ENCODE data around the gene FBN2.

Gene FBN2

DNA sequence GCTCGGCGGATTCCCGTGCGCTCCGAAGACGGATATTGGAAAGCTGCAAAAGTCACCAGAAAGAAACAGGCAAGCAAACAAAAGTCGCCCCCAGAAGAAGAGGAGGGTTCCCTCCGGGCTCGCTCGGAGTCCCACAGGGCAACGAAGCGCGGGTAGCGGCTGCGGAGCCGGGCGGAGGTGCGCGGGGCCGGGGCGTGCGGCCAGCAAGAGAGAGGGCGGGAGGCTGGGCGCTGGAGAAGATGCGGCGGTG, at the start of gene FBN2:
Gene FBN2, minus strand, starts transcription at position 246 of the 250 bp plus-strand sequence. CDS start 642 bp downstream, outside the sequence.
- Histone ChIP-seq H3K4me1 (ENCODE audit: control insufficient read depth, insufficient read depth, low read length) (no peaks in the 10 kb centered on the region), H3K27me3 (ENCODE audit: control insufficient read depth, insufficient read depth, low read length) (peaks cover 46% of the 10 kb centered on the region), H3K9me3 (ENCODE audit: control insufficient read depth, low read length) (no peaks in the 10 kb centered on the region), H3K36me3 (ENCODE audit: control insufficient read depth, insufficient read depth, low read length) (no peaks in the 10 kb centered on the region), H3K4me3 (ENCODE audit: low read length) (peak within 1 kb of the TSS; percentile 14), H3K9ac (ENCODE audit: low read length) (no peak within 1 kb of the TSS)

DNA sequence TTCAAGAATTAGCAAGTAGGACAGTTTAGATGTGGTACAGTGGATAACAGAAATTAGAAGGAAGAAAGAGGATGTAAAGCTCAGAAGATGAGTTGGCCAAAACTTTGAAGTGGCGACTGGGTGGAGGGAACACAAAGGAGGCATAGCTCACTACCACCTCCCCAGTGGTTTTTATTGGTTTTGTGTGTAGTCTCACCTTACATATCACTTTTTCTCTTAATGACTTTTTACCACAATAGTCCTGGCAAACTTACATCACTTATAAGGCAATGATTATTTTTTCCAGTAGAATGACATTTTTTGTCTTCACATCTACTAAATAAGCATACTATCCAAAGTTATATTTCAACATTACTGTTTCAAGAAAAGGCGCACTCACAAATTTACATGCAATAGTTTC, 49.2 kb upstream of the FBN2 start:
- no peaks in the 10 kb centered on the region for H3K9me3 ChIP-seq (ENCODE audit: control insufficient read depth, low read length)
- H3K9ac ChIP-seq (ENCODE audit: low read length): no peak overlapping the region
- no peaks in the 10 kb centered on the region for H3K4me1 ChIP-seq (ENCODE audit: control insufficient read depth, insufficient read depth, low read length)

DNA sequence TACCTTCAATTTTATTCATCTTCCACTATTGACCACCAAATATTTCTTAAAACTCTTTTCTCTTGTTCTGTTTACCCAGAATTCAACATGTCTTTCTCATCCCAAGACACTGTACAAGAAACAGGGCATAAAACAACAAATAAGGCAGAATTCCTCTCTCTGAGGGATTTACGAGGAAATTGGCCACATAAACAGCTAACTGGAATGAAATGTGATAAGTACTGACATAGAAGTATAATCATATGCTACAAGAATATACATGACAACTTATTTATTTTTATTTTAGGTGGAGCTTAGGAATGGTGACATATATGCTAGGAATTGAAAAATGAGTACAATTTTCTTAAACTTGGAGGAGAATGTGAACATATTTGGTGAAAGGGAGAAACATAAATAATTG, 48.8 kb upstream of the FBN2 start:
- H3K9ac ChIP-seq (ENCODE audit: low read length): no peak overlapping the region
- no peaks in the 10 kb centered on the region for H3K4me1 ChIP-seq (ENCODE audit: control insufficient read depth, insufficient read depth, low read length)
- H3K27me3 ChIP-seq (ENCODE audit: control insufficient read depth, insufficient read depth, low read length): no peaks in the 10 kb centered on the region

More for the DNA sequence above, 49.2 kb upstream of the FBN2 start:
- Histone ChIP-seq H3K4me3 (ENCODE audit: low read length) (no peak overlapping the region), H3K36me3 (ENCODE audit: control insufficient read depth, insufficient read depth, low read length) (no peaks in the 10 kb centered on the region), H3K27me3 (ENCODE audit: control insufficient read depth, insufficient read depth, low read length) (no peaks in the 10 kb centered on the region)

DNA sequence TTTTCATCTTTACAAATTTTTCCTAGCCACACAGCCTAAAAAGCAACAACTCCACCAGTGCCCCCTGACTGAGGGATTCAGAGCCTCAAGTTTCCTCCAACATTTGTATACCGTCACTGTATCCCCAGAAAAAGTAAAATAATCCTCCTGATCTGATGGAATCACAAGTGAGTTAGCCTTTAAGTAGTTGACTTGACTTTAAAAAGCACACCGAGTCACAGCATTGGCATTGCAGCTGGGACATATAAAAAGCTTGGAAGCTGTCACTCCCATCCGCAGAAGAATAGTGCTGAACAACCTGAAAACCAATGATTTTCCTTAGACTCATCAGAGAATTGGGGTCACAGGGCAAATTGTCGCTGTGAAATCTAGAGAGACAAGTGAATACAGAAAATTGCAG, 41.6 kb upstream of the FBN2 start:
- Histone ChIP-seq H3K9ac (ENCODE audit: low read length) (no peak overlapping the region), H3K27me3 (ENCODE audit: control insufficient read depth, insufficient read depth, low read length) (no peaks in the 10 kb centered on the region), H3K36me3 (ENCODE audit: control insufficient read depth, insufficient read depth, low read length) (no peaks in the 10 kb centered on the region), H3K4me3 (ENCODE audit: low read length) (no peak overlapping the region), H3K9me3 (ENCODE audit: control insufficient read depth, low read length) (no peaks in the 10 kb centered on the region), H3K4me1 (ENCODE audit: control insufficient read depth, insufficient read depth, low read length) (no peaks in the 10 kb centered on the region)

More for the DNA sequence above, 48.8 kb upstream of the FBN2 start:
- H3K36me3 ChIP-seq (ENCODE audit: control insufficient read depth, insufficient read depth, low read length): no peaks in the 10 kb centered on the region
- no peaks in the 10 kb centered on the region for H3K9me3 ChIP-seq (ENCODE audit: control insufficient read depth, low read length)
- no peak overlapping the region for H3K4me3 ChIP-seq (ENCODE audit: low read length)

DNA sequence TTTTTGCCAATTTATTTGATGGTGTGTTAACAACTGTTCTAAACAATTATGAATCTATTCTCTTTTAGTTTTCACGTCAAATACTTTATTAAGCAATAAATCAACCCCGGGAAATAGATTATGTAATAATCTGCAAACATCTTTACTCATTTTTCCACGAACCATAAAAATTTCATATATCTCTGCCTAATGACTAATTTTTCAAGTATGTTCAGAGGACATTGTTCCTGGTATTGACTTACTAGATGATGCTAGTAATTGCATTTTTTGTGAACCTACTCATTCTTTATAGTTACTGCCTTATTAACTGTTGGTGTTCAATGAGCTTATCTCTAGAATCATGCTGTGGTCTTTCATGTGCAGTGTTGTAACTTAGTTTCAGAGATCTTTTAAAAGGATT, 41.0 kb upstream of the FBN2 start:
- Histone ChIP-seq H3K4me3 (ENCODE audit: low read length) (no peak overlapping the region), H3K9ac (ENCODE audit: low read length) (no peak overlapping the region), H3K36me3 (ENCODE audit: control insufficient read depth, insufficient read depth, low read length) (no peaks in the 10 kb centered on the region), H3K4me1 (ENCODE audit: control insufficient read depth, insufficient read depth, low read length) (no peaks in the 10 kb centered on the region), H3K9me3 (ENCODE audit: control insufficient read depth, low read length) (no peaks in the 10 kb centered on the region), H3K27me3 (ENCODE audit: control insufficient read depth, insufficient read depth, low read length) (no peaks in the 10 kb centered on the region)

DNA sequence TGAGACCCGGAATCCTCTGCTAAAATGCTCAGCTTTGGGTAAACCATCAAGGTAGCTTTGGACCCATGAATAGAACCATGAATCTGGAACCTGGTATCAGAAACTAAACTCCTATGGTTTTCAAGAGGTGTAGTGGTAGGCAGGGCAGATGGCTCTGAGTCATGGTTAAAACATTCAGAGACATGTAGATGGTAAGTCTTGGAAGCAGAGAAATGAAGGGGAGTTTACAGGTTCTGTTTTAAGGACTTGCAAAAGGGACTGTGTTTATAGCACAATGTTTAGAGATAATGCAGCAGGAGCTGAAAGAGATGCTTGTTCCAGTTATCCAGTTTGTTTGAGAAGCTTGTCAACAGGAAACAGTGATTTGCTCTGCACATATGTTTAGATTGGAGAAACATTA, 36.0 kb upstream of the FBN2 start:
- Histone ChIP-seq H3K4me1 (ENCODE audit: control insufficient read depth, insufficient read depth, low read length) (no peaks in the 10 kb centered on the region), H3K4me3 (ENCODE audit: low read length) (no peak overlapping the region), H3K36me3 (ENCODE audit: control insufficient read depth, insufficient read depth, low read length) (no peaks in the 10 kb centered on the region), H3K9ac (ENCODE audit: low read length) (no peak overlapping the region), H3K27me3 (ENCODE audit: control insufficient read depth, insufficient read depth, low read length) (no peaks in the 10 kb centered on the region), H3K9me3 (ENCODE audit: control insufficient read depth, low read length) (no peaks in the 10 kb centered on the region)

DNA sequence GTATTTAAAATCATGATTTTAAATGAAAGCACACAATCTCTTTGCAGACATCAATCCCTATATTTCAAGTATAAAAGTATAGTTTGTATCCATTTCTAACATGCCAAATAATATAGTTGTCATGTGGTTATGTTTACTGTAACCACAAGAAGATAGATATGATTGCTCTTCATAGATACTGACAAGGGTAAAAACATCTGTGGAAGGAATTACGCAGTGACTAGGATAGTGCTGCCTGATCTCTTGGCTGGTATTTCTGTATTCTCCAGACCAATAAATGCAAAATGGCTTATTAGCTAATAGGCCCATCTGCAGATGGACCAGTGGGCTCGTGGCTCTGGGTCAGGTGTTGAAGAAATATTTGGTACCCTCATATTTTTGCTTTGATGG, 34.9 kb upstream of the FBN2 start:
- H3K36me3 ChIP-seq (ENCODE audit: control insufficient read depth, insufficient read depth, low read length): no peaks in the 10 kb centered on the region
- no peaks in the 10 kb centered on the region for H3K27me3 ChIP-seq (ENCODE audit: control insufficient read depth, insufficient read depth, low read length)
- H3K9me3 ChIP-seq (ENCODE audit: control insufficient read depth, low read length): no peaks in the 10 kb centered on the region
- H3K4me1 ChIP-seq (ENCODE audit: control insufficient read depth, insufficient read depth, low read length): no peaks in the 10 kb centered on the region
- H3K4me3 ChIP-seq (ENCODE audit: low read length): no peak overlapping the region
- H3K9ac ChIP-seq (ENCODE audit: low read length): no peak overlapping the region

DNA sequence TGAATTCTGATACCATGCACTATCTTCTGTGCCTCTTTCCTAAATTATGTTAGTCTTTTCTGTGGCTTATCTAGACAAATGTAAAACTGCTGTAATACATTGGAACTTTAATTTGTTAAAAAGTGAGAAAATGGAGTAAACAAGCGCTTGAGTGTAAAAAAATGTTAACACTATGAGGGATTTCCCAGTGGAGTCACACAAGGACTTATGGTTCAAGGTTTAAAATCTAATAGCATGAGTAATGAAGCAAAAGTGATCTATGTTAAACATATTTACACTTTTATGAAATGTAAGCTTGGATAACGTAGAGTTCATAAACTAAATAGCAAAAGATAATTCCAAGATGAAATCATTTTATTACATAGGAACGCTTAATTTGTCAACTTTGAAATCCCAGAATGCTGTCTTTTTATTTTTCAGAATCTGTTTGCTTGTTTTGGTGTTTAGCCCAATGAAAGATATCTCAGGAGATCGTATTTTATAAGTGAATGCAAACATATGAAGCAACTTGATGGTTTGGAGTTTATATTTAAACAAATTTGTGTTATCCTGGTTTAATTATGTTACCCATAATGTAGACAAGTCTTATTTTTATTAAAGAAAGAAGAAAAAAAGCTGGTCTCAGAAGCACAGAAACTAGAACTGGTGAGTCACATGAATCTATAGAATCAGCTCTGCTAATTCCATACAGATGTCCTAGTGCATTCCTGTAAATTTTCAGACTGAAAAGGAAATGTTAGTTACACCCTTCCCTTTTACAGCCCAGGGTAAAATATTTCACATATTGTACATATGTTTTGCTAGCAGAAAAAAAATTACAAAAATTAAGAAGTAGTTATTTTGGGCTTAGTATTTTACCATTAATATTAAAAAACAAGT, 34.2 kb upstream of the FBN2 start:
- Histone ChIP-seq H3K4me3 (ENCODE audit: low read length) (no peak overlapping the region), H3K9ac (ENCODE audit: low read length) (no peak overlapping the region), H3K4me1 (ENCODE audit: control insufficient read depth, insufficient read depth, low read length) (no peaks in the 10 kb centered on the region), H3K36me3 (ENCODE audit: control insufficient read depth, insufficient read depth, low read length) (no peaks in the 10 kb centered on the region), H3K27me3 (ENCODE audit: control insufficient read depth, insufficient read depth, low read length) (no peaks in the 10 kb centered on the region), H3K9me3 (ENCODE audit: control insufficient read depth, low read length) (no peaks in the 10 kb centered on the region)

DNA sequence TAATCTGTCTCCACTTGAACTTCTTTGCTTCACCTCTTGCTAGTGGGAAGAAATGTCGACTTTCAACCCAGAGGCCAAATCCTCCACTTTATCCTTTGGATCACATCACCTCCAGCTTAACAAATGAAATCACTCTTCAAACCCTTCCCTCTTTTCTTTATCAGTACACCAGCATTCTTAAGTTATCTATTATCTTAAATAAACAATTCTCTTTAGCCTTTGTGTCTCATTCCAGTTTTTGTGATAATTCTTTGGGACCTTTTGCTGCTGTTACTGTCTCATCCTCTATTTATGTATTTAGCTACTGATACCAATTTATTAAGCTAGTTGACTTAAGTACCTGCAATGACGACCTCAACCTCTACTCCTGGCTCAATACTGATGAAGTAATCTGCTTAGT, 28.1 kb upstream of the FBN2 start:
- Histone ChIP-seq H3K27me3 (ENCODE audit: control insufficient read depth, insufficient read depth, low read length) (no peaks in the 10 kb centered on the region), H3K36me3 (ENCODE audit: control insufficient read depth, insufficient read depth, low read length) (no peaks in the 10 kb centered on the region), H3K4me3 (ENCODE audit: low read length) (no peak overlapping the region), H3K9me3 (ENCODE audit: control insufficient read depth, low read length) (no peaks in the 10 kb centered on the region), H3K9ac (ENCODE audit: low read length) (no peak overlapping the region), H3K4me1 (ENCODE audit: control insufficient read depth, insufficient read depth, low read length) (no peaks in the 10 kb centered on the region)

DNA sequence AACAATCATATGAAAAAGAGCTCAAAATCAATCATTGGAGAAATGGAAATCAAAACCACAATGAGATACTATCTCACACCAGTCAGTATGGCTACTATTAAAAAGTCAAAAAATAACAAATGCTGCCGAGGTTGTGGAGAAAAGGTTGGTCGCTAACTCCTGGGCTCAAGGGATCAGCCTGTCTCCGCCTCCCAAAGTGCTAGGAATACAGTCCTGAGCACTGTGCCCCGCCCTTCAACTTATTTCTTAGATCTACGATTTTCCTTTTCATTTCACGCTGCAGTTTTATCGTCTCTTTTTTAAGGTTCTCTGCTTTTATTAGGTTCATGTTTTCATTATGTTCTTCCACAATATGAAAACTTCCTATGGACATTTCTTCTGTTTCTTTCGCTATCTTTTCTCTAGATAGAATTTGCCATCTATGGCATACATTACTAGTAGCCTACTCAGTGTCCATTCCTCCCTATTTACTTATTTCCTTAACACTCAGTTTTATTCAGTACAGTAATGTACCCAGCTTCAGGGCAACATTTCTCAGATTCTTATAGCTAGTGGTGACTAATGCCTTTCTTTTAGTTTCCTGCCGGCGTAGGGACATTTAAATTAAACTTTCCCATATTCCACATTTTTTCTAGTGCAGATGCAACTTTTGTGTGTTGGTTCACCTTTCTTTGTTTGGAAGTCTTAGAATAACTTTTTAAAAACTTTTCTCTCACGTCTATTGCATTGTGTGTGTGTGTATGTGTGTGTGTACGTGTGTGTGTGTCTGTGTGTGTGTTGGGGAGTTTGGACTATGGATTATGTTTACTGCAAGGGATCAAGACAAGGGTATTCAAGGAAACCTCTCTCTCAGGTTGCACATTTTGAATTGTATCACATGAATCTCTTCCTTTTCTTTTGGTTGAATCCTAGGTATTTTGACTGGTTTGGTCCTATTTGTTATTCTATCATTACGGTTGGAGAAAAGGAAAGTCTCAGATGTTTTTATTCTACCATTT, 21.6 kb upstream of the FBN2 start:
- Histone ChIP-seq H3K27me3 (ENCODE audit: control insufficient read depth, insufficient read depth, low read length) (no peaks in the 10 kb centered on the region), H3K9ac (ENCODE audit: low read length) (no peak overlapping the region), H3K9me3 (ENCODE audit: control insufficient read depth, low read length) (no peaks in the 10 kb centered on the region), H3K4me3 (ENCODE audit: low read length) (no peak overlapping the region), H3K4me1 (ENCODE audit: control insufficient read depth, insufficient read depth, low read length) (no peaks in the 10 kb centered on the region), H3K36me3 (ENCODE audit: control insufficient read depth, insufficient read depth, low read length) (no peaks in the 10 kb centered on the region)

DNA sequence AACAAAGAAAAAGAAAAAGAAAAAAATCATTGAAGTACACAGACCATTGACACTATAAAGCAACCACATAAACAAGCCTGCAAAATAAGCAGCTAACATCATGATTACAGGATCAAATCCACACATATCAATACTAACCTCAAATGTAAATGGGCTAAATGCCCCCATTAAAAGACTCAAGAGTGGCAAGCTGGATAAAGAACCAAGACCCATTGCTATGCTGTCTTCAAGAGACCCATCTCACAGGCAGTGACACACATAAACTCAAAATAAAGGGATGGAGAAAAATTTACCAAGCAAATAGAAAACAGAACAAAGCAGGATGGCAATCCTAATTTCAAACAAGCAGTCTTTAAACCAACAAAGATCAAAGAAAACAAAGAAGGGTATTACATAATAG, 15.7 kb upstream of the FBN2 start:
- H3K27me3 ChIP-seq (ENCODE audit: control insufficient read depth, insufficient read depth, low read length): no peaks in the 10 kb centered on the region
- no peak overlapping the region for H3K4me3 ChIP-seq (ENCODE audit: low read length)
- no peaks in the 10 kb centered on the region for H3K4me1 ChIP-seq (ENCODE audit: control insufficient read depth, insufficient read depth, low read length)
- no peaks in the 10 kb centered on the region for H3K9me3 ChIP-seq (ENCODE audit: control insufficient read depth, low read length)
- H3K36me3 ChIP-seq (ENCODE audit: control insufficient read depth, insufficient read depth, low read length): no peaks in the 10 kb centered on the region
- H3K9ac ChIP-seq (ENCODE audit: low read length): no peak overlapping the region

DNA sequence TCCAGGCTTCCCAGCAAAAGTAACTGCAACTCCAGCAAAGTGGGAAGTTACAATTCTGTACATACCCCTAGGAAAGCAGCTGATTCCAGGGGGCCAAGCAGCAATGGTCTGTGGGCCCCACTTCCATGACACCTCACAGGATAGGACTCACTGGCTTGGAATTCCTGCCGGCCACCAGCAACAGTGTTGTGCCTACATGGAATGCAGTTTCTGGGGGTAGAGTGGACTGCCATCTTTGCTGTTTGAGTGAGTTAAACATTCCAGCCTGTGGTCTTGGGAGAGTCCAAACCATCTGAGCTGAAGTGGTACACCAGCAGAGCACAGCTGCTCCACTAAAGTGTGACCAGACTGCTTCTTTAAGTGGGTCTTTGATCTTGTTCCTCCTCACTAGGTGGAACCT, 13.4 kb upstream of the FBN2 start:
- no peak overlapping the region for H3K4me3 ChIP-seq (ENCODE audit: low read length)

More for the DNA sequence above, 13.4 kb upstream of the FBN2 start:
- Histone ChIP-seq H3K4me1 (ENCODE audit: control insufficient read depth, insufficient read depth, low read length) (no peaks in the 10 kb centered on the region), H3K36me3 (ENCODE audit: control insufficient read depth, insufficient read depth, low read length) (no peaks in the 10 kb centered on the region), H3K9ac (ENCODE audit: low read length) (no peak overlapping the region), H3K9me3 (ENCODE audit: control insufficient read depth, low read length) (no peaks in the 10 kb centered on the region), H3K27me3 (ENCODE audit: control insufficient read depth, insufficient read depth, low read length) (no peaks in the 10 kb centered on the region)

All from mucosa of stomach (tissue), 1 donor.